ENCODE measurements around the gene ST7L.
A peak's percentile ranks its signal among the peaks of the same experiment; 100 is the strongest.

Gene ST7L

DNA sequence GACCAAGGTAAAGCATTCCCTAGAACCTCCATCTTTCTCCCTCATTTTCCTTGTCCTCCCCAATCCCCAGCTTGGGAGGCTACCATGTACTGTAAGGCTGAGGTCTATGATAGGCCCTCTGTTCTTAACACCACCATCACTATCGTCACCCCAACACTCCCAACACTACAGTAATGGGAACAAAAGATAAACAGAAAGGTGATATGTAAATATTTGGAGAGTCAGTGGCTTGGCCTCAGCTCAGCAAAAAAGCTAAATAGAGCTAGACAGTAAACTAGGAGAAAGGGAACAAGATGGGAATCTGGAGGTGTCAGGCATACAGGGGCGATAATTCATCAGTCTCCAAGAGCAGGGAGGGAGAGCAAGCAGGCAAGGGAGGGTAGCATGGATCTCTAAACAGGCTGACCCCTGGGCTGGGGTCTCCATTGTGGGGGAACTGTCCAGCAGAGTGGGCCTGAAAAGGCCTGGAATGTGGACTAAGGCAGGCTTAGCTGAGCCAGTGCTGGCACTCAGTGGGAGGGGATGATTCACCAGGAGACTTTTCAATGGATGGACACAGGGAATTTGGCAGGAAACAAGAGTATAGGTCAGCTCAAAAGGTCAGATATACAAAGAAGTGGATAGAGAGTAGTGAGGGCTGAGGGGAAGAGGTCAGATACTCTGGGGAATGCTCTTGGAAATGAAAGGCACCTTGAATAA, 103.5 kb downstream of the ST7L start:
- no peak for DNase-seq (ENCODE audit: low read depth in 2 of 2)

- no peak for DNase-seq (ENCODE audit: low read depth in 2 of 2)
Measured at GRCh38 chr1:112514901-112515300, 104.0 kb downstream of the ST7L start.

GRCh38 chr1:112513112-112513870, 105.7 kb downstream of the ST7L start:
- DNase-seq (ENCODE audit: low read depth in 2 of 2): no peak

DNA sequence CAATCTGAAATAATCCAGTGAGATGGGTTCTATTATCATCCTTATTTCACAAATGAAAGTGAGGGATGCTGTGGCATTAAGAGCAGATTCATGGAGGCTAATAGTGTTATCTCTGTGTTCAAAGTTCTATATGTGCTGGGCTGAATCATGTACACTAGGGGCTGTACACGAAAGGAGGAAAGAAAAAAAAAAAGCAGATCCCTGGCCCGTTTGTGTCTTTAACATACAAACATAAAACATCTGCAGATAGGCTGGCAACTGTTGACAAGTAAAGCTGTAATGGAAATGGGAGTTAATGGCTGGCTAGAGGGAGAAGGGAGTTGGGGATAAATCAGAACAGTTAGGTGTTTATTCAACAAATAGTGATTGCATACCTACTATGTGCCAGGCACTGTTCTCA, 107.0 kb downstream of the ST7L start:
- DNase-seq (ENCODE audit: low read depth in 2 of 2): no peak

DNA sequence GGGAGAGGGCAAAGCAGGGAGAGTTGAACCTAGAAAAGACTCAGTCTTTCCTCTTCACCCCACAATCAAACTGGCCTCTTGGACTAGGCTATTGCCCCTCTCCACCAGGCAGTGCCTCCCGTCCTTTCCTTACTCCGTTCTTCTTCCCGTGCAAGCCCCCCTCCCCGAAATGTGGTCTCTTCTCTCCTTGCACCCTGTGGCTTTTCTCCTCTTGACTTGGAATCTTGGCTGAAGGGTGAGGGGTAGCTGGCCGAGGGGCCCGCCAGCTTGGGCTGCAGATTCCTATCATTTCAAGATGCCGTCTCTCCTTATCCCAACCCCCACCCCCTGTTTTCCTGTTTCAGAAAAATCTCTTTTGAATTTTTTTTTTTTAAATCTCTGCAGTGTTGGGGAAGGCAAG, 108.6 kb downstream of the ST7L start:
- no peak for DNase-seq (ENCODE audit: low read depth in 2 of 2)

DNA sequence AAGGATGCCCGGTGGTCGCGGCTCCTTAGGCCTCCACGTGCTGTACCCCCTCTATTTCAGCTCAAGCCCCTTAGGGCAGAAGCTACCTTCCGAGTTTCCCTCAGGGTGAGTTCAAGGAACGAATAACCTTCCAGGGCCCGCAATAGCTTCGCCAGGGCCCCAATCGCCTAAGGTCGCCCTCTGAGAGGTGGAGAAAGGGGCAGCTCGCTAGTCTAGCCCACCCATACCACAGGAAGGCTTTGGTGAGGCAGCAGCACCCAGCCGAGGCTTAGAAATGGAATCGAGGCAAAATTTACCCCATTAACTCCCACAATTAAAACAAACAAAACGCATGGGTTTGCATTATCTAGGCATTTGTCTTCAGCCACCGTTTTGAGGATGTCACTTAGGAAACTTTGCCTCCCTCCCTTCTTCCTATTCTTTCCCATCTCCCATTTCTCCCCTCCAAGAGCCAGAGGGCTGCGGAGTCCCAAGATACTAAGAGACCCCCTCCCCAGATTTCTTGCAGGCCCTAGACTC, 109.2 kb downstream of the ST7L start:
- no peak for DNase-seq (ENCODE audit: low read depth in 2 of 2)

DNA sequence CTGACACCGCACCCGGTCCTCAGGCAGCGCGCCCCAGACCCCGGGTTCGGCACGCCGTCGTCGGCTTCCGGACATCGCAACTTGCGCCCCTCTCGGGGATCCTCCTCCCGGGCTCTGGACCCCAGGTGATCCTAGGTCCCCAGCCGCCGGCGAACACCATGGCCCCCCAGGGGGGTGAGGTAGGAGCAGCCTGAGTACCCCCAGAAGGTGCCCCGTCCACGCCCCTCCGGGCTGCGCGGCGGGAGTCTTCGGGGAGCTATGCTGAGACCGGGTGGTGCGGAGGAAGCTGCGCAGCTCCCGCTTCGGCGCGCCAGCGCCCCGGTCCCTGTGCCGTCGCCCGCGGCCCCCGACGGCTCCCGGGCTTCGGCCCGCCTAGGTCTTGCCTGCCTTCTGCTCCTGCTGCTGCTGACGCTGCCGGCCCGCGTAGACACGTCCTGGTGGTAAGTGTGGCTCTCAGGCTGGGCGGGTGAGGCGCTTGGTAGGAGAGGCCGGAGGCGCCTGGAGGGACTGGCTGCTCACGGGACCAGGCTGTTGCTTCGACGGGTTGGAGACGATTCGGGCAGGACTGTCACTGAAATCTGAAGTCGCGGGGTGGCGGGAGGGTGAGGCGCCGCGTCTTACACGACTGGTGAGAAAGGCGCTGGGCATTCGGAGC, 109.8 kb downstream of the ST7L start:
- no peak for DNase-seq (ENCODE audit: low read depth in 2 of 2)

DNA sequence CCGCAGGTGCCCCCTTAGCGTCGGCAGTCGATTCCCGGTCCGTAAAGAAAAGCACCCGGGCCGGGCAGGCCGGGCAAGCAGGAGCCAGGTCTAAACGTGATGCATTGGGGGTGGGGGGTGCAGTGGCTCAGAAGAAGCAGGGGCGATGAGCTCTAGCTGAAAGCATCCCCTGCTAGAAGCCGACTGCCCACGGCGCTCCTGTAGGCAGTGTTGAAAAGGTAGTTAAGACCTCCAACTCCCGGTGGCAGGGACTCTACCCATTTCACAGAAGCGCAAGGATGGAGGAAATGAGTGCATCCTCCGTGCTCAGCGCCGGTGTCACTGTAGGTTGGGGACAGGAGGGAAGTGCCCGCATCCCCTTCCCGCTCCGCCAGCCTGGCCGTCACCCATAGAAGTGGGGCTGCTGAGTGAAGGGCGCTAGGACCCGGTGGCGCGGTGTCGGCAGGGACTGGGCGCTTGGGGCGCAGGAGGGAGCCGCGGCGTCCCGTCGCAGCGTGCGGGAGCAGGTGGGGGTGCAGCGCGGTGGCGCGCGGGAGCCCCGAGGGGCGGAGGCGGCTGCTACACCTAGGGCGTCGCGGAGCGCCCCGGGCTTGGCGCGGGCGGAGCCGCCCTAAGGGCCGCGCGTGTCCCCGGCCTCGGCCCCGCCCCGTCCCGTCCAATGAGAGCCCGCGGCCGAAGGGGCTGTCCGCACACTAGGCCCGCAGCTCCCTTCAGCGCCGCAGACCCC, 110.5 kb downstream of the ST7L start, which contains the start of gene WNT2B:
WNT2B (plus strand) TSS at position 688 of the 727 bp plus-strand sequence. CDS start 298 bp downstream, outside the sequence.
- DNase-seq (ENCODE audit: low read depth in 2 of 2): no peak

DNA sequence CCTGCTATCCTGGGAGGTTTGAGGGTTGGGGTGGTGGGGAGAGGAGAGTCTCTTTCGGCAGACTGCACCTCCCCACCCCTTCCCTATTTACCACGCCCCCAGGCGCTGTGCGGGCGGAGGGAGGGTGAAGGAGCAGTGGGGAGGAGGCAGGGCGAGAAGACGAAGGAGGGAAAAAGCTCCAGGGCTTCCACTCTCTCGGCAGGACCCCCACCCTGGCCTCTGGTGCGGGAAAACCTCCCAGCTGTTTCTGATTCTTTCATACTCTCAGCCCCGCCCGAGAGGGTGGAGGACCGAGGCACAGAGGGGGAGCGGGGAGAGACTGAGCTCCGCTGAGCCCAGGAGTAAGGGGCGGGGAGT, 111.0 kb downstream of the ST7L start:
- DNase-seq (ENCODE audit: low read depth in 2 of 2): no peak

DNA sequence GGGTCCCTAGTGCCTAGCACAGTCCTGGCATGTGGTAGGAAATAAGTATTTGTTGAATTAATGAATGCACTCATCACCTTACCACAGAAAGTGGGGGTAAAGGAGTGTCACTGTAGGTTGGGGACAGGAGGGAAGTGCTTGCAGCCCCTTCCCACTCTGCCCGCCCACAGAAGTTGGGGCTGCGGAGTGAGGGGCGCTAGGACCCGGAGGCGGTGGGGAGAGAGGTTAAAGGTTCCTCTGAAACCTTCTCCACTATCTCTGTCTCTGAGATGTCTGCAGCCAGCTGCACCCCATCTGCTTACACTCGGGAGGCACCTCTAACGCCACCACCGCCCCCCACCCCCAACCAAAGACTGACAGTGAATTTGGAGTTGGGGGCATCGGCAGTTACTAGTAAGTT, 111.6 kb downstream of the ST7L start:
- no peak for DNase-seq (ENCODE audit: low read depth in 2 of 2)

DNA sequence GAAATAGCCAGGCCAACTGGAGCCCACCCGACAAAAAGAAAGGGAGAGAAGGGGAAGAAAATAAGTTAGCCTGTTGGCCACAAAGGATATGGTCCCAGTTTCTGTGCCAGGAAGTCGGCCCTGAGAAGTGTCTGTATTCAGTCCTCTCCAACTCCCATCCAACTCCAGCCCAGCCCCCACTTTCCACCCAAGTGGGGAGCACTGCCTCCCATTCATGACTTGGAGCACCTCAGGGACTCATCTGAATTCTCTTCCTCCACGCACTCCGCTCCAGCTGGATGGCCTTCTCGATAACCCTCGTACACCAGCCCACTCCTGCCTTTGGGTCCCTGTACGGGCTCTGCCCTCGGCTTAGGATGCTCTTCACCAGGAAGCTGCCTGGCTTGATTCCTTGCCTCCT, 112.2 kb downstream of the ST7L start:
- DNase-seq (ENCODE audit: low read depth in 2 of 2): no peak

GRCh38 chr1:112506306-112506705, 112.6 kb downstream of the ST7L start:
- no peak for DNase-seq (ENCODE audit: low read depth in 2 of 2)

- no peak for DNase-seq (ENCODE audit: low read depth in 2 of 2)
Measured at GRCh38 chr1:112505878-112506277, 113.1 kb downstream of the ST7L start.

DNA sequence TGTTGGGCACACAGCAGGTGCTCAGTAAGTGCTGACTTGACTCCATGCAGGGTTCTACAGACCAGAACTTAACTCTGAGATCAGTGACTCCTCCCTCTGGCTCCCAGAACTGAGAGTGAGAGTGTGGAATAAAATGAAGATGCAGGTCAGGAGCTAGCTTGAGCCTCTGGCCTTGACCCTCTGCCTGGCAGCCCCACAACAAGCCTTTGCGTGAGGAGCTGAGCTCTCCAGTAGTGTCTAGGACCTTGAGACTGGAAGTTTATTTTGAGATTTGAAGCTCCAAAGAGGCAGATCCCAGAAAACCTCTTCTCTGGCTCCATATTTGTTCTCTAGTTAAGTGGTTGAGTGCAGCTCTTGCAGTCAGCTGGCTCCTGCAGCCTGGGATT, 113.5 kb downstream of the ST7L start:
- DNase-seq (ENCODE audit: low read depth in 2 of 2): no peak

DNA sequence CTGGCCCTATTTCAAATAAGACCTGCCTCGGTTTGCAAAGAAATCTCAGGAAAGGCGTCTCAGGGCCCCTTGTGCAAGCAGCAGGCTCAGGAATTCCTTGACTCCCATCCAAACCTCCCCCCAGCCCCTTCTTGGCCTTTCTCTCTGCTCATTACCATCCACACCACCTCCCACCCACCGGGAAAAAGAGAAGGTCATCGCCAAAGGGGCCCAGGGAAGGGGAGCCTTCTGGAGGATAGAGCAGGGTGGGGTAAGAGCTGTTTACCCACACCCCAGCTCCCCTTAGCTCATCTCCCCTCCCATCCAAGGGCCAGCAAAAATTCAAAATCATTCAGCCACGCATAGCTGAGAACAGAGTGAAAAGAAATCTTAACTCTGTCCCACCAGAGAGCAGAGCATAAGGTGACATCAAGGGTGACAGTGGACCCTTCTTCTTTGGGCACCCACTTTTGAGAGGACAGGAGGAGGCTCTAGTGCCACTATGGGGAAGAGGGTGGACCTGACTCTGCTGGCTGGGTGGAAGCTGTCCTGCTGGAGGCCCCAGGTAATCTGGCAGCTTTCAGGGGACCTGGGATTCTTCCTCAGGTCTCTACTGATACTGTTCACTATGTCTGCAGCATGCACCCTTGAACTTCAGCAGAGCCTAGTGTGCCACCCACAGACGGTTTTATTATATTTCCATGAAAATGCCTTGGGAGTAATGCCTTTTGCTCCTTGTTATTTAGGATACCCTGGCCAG, 114.1 kb downstream of the ST7L start:
- DNase-seq (ENCODE audit: low read depth in 2 of 2): no peak

DNA sequence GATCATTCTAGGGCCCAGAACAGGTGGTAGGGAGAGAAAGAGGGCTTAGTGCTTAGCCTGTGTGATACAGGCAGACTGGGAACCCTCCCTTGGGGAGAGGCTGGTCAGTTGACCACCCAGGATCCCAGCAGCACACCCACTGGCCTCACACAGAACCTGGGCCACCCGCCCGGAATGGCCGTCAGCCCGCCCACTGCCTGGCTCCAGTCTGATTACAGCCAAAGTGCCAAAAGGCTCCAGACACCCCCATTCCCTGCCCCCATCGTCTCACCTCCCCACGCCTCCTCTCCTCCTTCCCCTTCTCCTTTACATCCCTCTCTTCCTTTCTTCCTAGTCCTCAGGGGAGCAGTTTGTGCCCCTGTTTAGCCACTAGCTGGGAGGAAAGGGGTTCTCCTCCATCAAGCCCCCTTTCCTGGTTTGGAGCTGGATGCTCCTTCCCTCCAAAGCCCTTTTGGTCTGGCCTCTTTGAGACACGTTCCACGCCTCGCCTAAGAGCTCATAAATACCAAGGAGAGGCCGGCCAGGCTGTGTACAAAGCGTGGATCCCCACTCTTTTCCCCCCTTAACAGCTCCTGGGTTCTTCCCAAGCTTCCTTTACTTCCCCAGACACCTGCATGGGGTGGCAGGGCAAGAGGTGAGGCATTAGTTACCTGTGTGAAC, 114.8 kb downstream of the ST7L start:
- DNase-seq (ENCODE audit: low read depth in 2 of 2): no peak

DNA sequence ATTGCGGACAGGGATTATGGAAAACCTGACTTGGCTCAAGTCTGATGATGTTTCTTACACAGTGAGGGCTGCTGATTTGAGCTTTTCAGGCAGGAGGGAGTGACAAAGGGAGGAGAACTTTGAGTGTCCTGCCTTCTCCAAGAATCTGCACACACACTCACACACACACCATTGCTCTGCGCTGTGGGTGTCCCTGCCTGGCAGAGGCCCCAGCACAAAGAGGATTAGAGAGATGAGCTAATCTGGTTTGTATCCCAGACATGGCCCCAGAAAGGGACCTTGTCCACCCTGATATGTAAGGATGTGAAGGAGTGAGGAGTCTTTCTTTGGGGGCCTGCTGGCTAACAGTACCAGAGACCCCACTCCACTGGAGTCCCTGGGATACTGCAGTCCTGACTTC, 116.1 kb downstream of the ST7L start:
- no peak for DNase-seq (ENCODE audit: low read depth in 2 of 2)

- peak in 1 of 2 donors; percentile 41 for DNase-seq (ENCODE audit: low read depth in 2 of 2)
Measured at GRCh38 chr1:112501810-112502641, 116.9 kb downstream of the ST7L start.

- no peak for DNase-seq (ENCODE audit: low read depth in 2 of 2)
Measured at GRCh38 chr1:112496290-112496689, 122.7 kb downstream of the ST7L start.

GRCh38 chr1:112493351-112493750, 125.6 kb downstream of the ST7L start:
- DNase-seq (ENCODE audit: low read depth in 2 of 2): no peak

All from stimulated activated CD4-positive, alpha-beta T cell treated with anti-CD3 and anti-CD28 coated beads, Interleukin-1b, Interleukin-23, amount 100 ng/mL, for 1 hour (primary cell).